Measurements from ENCODE around the gene COMMD1.

DNA sequence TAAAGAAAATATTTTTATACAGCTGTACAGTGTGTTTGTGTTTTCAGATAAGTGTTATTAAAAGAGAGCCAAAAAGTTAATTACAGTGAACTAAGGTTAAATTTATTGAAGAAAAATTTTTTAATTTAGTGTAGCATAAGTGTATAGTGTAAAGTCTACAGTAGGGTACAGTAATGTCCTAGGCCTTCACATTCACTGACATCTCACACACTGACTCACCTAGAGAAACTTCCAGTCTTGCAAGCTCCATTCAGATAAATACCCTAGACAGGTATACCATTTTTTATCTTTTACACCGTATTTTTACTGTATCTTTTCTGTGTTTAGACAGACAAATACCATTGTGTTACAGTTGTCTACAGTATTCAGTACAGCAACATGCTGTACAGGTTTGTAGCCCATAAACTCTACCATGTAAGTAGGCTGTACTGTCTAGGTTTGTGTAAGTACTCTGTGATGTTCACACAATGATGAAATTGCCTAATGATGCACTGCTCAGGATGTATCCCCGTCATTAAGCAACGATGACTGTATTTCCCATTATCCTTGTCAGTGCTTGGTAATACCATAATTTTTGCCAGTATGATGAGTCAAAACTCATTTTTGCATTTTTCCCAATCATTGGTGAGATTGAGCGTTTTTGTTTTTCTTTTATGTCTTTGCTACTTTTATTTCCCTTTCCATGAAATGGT is 242.3 kb downstream of the COMMD1 start:
- TF ChIP-seq CTCF (IDR thresholded peaks at IDR 0.05; ENCODE audit: poor library complexity, severe bottlenecking) (no peak), EZH2 (IDR thresholded peaks at IDR 0.05; ENCODE audit: borderline replicate concordance, insufficient read depth, low read length, poor library complexity, severe bottlenecking) (no peak)
